Measurements from ENCODE around the gene CCDC33. TPM values are rescaled to one million over a fixed set of nuclear protein-coding genes. Genes with fewer than 3 reads are reported as not detected.

CCDC33 gene
- total and polyA plus RNA-seq, 10 of the 15 experiments (the other 5 are each of a cell fraction or from before 2014, with no cell fraction given), result 0.57 to 5.8 (median 4.3) TPM

GRCh38 chr15:74293021-74293810 is 57.1 kb downstream of the CCDC33 start:
- Histone ChIP-seq H3K36me3 (ENCODE audit: control insufficient read depth in 2 of 2, insufficient read depth in 2 of 2, low read length in 1 of 2) (no peaks in the 10 kb centered on the region), H2AFZ (ENCODE audit: control insufficient read depth, low read depth, low read length) (no peak overlapping the region), H3K27ac (ENCODE audit: control insufficient read depth, insufficient read depth) (no peak overlapping the region), H3K4me2 (ENCODE audit: control insufficient read depth, insufficient read depth) (no peak overlapping the region), H4K20me1 (ENCODE audit: control insufficient read depth, insufficient read depth) (no peaks in the 10 kb centered on the region), H3K4me3 (no peak overlapping the region), H3K27me3 (replicated peaks in 1 of 2; ENCODE audit: control insufficient read depth in 2 of 2, insufficient read depth in 2 of 2, low read length in 1 of 2) (no peaks in the 10 kb centered on the region; a peak in 1 of 4 replicates), H3K9ac (ENCODE audit: control insufficient read depth, insufficient read depth, low read length) (no peak overlapping the region), H3K9me3 (replicated peaks; ENCODE audit: control insufficient read depth, insufficient read depth, low read length) (no peaks in the 10 kb centered on the region), H3K79me2 (ENCODE audit: control insufficient read depth, insufficient read depth, low read length) (no peaks in the 10 kb centered on the region), H3K4me1 (ENCODE audit: control insufficient read depth, insufficient read depth, low read length) (peaks cover 7% of the 10 kb centered on the region)
- DNase-seq (ENCODE audit: low read depth, low spot score) (no peak), ATAC-seq (no peak), FAIRE-seq (no peak)
- no TSS peak for BruUV-seq (replicated peaks)
- ChIA-PET POLR2A (no interaction called here), CTCF (interaction anchor here (0.5 to 1.1 kb wide), 3 partner anchors 30 to 518 kb away, joined by 3 read pairs; no protein-coding TSS in a partner anchor), SMC1A (ENCODE audit: uncharacterized antibody, unreplicated experiment) (interaction anchor here (0.6 to 0.9 kb wide), 2 partner anchors 94 to 1569 kb away, joined by 3 read pairs; no protein-coding TSS in a partner anchor), RAD21 (ENCODE audit: unreplicated experiment) (interaction anchor here (1.1 kb wide), 1 partner anchor 325 kb away, joined by 3 read pairs; no protein-coding TSS in a partner anchor)
- 0% methylated on average over 3 of the region's 3 CpGs for WGBS (ENCODE audit: insufficient coverage, insufficient replicate concordance, low lambda C conversion rate, missing lambda C conversion rate)
- intact Hi-C loops (cut with micrococcal nuclease; ENCODE audit: unreplicated experiment), result no loop called here
- TF ChIP-seq NBN (IDR thresholded peaks at IDR 0.05), result no peak
- TF ChIP-seq MTA3 (IDR thresholded peaks at IDR 0.05; ENCODE audit: borderline replicate concordance, low read length), result no peak
- TF ChIP-seq ZNF384 (IDR thresholded peaks at IDR 0.05; ENCODE audit: borderline replicate concordance, low read depth, low read length), result no peak
- TF ChIP-seq, protein P1, sequence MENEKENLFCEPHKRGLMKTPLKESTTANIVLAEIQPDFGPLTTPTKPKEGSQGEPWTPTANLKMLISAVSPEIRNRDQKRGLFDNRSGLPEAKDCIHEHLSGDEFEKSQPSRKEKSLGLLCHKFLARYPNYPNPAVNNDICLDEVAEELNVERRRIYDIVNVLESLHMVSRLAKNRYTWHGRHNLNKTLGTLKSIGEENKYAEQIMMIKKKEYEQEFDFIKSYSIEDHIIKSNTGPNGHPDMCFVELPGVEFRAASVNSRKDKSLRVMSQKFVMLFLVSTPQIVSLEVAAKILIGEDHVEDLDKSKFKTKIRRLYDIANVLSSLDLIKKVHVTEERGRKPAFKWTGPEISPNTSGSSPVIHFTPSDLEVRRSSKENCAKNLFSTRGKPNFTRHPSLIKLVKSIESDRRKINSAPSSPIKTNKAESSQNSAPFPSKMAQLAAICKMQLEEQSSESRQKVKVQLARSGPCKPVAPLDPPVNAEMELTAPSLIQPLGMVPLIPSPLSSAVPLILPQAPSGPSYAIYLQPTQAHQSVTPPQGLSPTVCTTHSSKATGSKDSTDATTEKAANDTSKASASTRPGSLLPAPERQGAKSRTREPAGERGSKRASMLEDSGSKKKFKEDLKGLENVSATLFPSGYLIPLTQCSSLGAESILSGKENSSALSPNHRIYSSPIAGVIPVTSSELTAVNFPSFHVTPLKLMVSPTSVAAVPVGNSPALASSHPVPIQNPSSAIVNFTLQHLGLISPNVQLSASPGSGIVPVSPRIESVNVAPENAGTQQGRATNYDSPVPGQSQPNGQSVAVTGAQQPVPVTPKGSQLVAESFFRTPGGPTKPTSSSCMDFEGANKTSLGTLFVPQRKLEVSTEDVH (IDR thresholded peaks at IDR 0.05; ENCODE audit: low read depth, partially characterized antibody), result no peak
- TF ChIP-seq CBX5 (IDR thresholded peaks at IDR 0.05; ENCODE audit: low read depth), result no peak
- TF ChIP-seq TCF3 (IDR thresholded peaks at IDR 0.05; ENCODE audit: borderline replicate concordance, insufficient read depth, low read depth, low read length), result no peak
- TF ChIP-seq YBX1 (IDR thresholded peaks at IDR 0.05), result no peak
- no peak for TF ChIP-seq CREB1 (IDR thresholded peaks at IDR 0.05; ENCODE audit: low read depth)
- no peak for TF ChIP-seq PML (IDR thresholded peaks at IDR 0.05; ENCODE audit: low read length)
- no peak for TF ChIP-seq MXI1 (IDR thresholded peaks at IDR 0.05; ENCODE audit: low read depth, low read length)
- no peak for TF ChIP-seq FOXM1 (IDR thresholded peaks at IDR 0.05; ENCODE audit: low read depth, low read length)
- no peak for TF ChIP-seq MEF2A (IDR thresholded peaks at IDR 0.05; ENCODE audit: insufficient read depth, low read depth, low read length)
- in situ Hi-C loops (cut with MboI), result no loop called here

All from GM12878 (cell line).